Fibroblast of the aortic adventitia (primary cell): ENCODE measurements around the gene SIGLEC15. TPM values are rescaled to one million over a fixed set of nuclear protein-coding genes. Genes with fewer than 3 reads are reported as not detected.

Experiments used
- small RNA-seq: library from RNA; depleted of rRNA; stranded (forward); fragments of <200 nt; gene quantifications from one replicate; pipeline ENCODE3, GENCODE V24; 2012
- total RNA-seq: library from RNA; depleted of rRNA; stranded (reverse); fragments of >200 nt; gene quantifications from 2 replicates; pipeline ENCODE4 v1.2.3, GENCODE V29; 2012; ENCODE audit warnings: low replicate concordance

Gene SIGLEC15
- total RNA-seq, 1 donor: 8.4 TPM

Small RNAs within 50 kb of the gene (small RNA-seq; reads per million reads assigned to genes)
- gene AC087685.1: not detected

Other genes starting within 250 kb of the SIGLEC15 start
- gene SLC14A2, start 210.2 kb upstream of the SIGLEC15 start, total RNA-seq: 0.16 TPM in 1 of 2 replicates, not detected in the other
- gene SLC14A1, start 101.5 kb upstream of the SIGLEC15 start, total RNA-seq: 5.6 and 254 TPM in 2 replicates
- gene EPG5, start 141.7 kb downstream of the SIGLEC15 start, total RNA-seq: 14.6 and 66.3 TPM in 2 replicates
- gene PSTPIP2, start 246.6 kb downstream of the SIGLEC15 start, total RNA-seq: 2.0 and 6.4 TPM in 2 replicates